CD4-positive, CD25-positive, alpha-beta regulatory T cell (primary cell): ENCODE measurements around the gene MGST1. TPM values are rescaled to one million over a fixed set of nuclear protein-coding genes. Genes with fewer than 3 reads are reported as not detected.

Experiments used
- ATAC-seq, 2 donors: fragments of 150-1000 bp; cut with Tn5 transposase; one replicate each; pipeline ENCODE4 v1.10.0; 2021; ENCODE audit warnings: low read depth in 2 of 2, moderate number of reproducible peaks in 2 of 2, moderate library complexity in 1 of 2
- DNase-seq, 3 donors: peaks; one replicate each; pipeline versions ENCODE4 v3.0.0 to v3.0.0-alpha.2; 2012 to 2022; ENCODE audit warnings: mixed read lengths in 1 of 3
- H3K27ac ChIP-seq: one replicate; pipeline ENCODE4 v1.7.0; 2013; ENCODE audit warnings: mild to moderate bottlenecking, low read length; ENCODE audit not compliant: insufficient read depth, poor library complexity, severe bottlenecking
- H3K27me3 ChIP-seq: one replicate; pipeline ENCODE4 v1.7.0; 2013; ENCODE audit warnings: low read length; ENCODE audit not compliant: control insufficient read depth, insufficient read depth
- H3K36me3 ChIP-seq: one replicate; pipeline ENCODE4 v1.7.0; 2013; ENCODE audit warnings: mild to moderate bottlenecking, low read length, moderate library complexity; ENCODE audit not compliant: control insufficient read depth, insufficient read depth
- H3K4me1 ChIP-seq: 2 replicates; pipeline ENCODE4 v1.7.0; 2013; ENCODE audit warnings: mild to moderate bottlenecking, low read length; ENCODE audit not compliant: insufficient read depth, control insufficient read depth, poor library complexity, severe bottlenecking
- H3K4me3 ChIP-seq: one replicate; pipeline ENCODE4 v1.7.0; 2013; ENCODE audit warnings: low read depth, mild to moderate bottlenecking, low read length, moderate library complexity
- H3K9me3 ChIP-seq, 2 experiments: 1 replicate in 1 of 2; 2 replicates in 1 of 2; pipeline ENCODE4 v1.7.0; 2013; ENCODE audit warnings: low read length in 2 of 2, mild to moderate bottlenecking in 1 of 2, moderate library complexity in 1 of 2; ENCODE audit not compliant: control insufficient read depth in 2 of 2
- H3K27ac Mint-ChIP-seq, 3 donors: one replicate each; pipeline ENCODE4 v1.8.0; 2020 to 2022; ENCODE audit warnings: mild to moderate bottlenecking in 3 of 3, mixed read lengths in 3 of 3, moderate library complexity in 2 of 3
- H3K27me3 Mint-ChIP-seq: one replicate; pipeline ENCODE4 v1.8.0; 2022; ENCODE audit warnings: mild to moderate bottlenecking, mixed read lengths
- H3K36me3 Mint-ChIP-seq: one replicate; pipeline ENCODE4 v1.8.0; 2020; ENCODE audit warnings: mixed read lengths
- H3K4me1 Mint-ChIP-seq, 4 donors: one replicate each; pipeline ENCODE4 v1.8.0; 2020 to 2022; ENCODE audit warnings: mixed read lengths in 4 of 4, mild to moderate bottlenecking in 1 of 4
- H3K4me3 Mint-ChIP-seq, 4 donors: one replicate each; pipeline ENCODE4 v1.8.0; 2020 to 2022; ENCODE audit warnings: mild to moderate bottlenecking in 4 of 4, mixed read lengths in 4 of 4, moderate library complexity in 3 of 4
- H3K9me3 Mint-ChIP-seq, 7 donors: one replicate each; pipeline ENCODE4 v1.8.0; 2020 to 2022; ENCODE audit warnings: mixed read lengths in 7 of 7, mild to moderate bottlenecking in 3 of 7, moderate library complexity in 2 of 7
- polyA plus RNA-seq, 4 donors: library from polyadenylated mRNA; unstranded; fragments of 300-500 nt; fragmentation: Illumina TruSeq; gene quantifications; one replicate each; pipeline ENCODE4 v1.2.3, GENCODE V29; 2021
- total RNA-seq: library from RNA; stranded (reverse); gene quantifications from one replicate; pipeline ENCODE4 v1.2.3, GENCODE V29; 2022

MGST1 gene
- total and polyA plus RNA-seq, 5 donors from 2014 or later, result 1.2 TPM; not detected in 4

DNA sequence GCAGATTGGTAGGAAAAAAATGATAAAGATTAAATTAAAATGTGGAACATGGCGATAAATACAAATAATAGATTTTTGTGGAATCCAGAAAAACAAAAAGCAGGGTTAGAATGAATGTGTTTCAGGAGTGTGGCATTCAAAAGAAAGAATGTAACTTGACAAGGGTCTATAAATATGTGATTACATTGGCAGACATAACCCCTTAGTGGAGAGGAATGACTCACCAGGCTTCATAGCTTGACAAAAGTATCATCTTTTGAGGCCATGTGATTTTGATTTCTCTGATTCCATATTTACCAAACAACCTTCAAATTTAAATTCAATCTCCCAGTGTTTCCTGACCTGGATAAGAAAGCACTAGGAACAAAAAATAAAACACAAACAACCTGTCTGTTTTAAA lies 24.4 kb upstream of the MGST1 start:
- H3K9me3 ChIP-seq, result peaks cover 0 to 2% of the 10 kb centered on the region in 2 experiments
- DNase-seq, result no peak
- no peaks in the 10 kb centered on the region for H3K4me1 ChIP-seq
- H3K27me3 ChIP-seq, result no peaks in the 10 kb centered on the region
- H3K27ac ChIP-seq, result no peak overlapping the region
- ATAC-seq, result no peak
- no peak overlapping the region for H3K4me3 ChIP-seq
- Mint-ChIP-seq H3K27ac (no peak overlapping the region), H3K4me3 (no peak overlapping the region), H3K4me1 (no peaks in the 10 kb centered on the region), H3K9me3 (peaks cover 0 to 32% (median 10%) of the 10 kb centered on the region in 7 donors), H3K36me3 (no peaks in the 10 kb centered on the region), H3K27me3 (no peaks in the 10 kb centered on the region)
- H3K36me3 ChIP-seq, result no peaks in the 10 kb centered on the region

DNA sequence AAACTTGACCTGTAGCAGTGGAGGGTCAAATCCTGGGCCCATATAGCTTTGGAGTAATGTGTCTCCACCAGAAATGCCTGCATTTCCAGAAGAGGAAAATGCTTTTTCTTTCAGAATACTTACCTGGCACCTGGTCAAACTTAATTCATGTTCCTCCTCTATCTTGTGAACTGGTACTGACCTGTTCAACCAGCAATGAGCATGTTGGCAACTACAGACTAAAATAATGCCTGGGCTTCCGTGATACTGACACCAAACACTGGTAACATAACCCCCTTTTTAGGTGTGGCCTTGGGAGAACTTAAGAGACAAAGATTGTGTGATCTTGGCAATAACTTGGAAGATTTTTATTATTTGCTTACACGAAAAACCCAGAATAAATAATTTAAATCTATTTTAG lies 23.8 kb upstream of the MGST1 start:
- H3K9me3 Mint-ChIP-seq, result peaks cover 0 to 39% (median 10%) of the 10 kb centered on the region in 7 donors
- no peaks in the 10 kb centered on the region for H3K27me3 Mint-ChIP-seq
- H3K4me1 ChIP-seq, result no peaks in the 10 kb centered on the region
- no peak overlapping the region for H3K27ac Mint-ChIP-seq
- no peaks in the 10 kb centered on the region for H3K36me3 Mint-ChIP-seq
- peaks cover 0 to 2% of the 10 kb centered on the region in 2 experiments for H3K9me3 ChIP-seq
- no peaks in the 10 kb centered on the region for H3K27me3 ChIP-seq
- ATAC-seq, result no peak
- no peak for DNase-seq
- H3K4me3 ChIP-seq, result no peak overlapping the region
- H3K36me3 ChIP-seq, result no peaks in the 10 kb centered on the region
- H3K27ac ChIP-seq, result no peak overlapping the region
- no peaks in the 10 kb centered on the region for H3K4me1 Mint-ChIP-seq
- no peak overlapping the region for H3K4me3 Mint-ChIP-seq

DNA sequence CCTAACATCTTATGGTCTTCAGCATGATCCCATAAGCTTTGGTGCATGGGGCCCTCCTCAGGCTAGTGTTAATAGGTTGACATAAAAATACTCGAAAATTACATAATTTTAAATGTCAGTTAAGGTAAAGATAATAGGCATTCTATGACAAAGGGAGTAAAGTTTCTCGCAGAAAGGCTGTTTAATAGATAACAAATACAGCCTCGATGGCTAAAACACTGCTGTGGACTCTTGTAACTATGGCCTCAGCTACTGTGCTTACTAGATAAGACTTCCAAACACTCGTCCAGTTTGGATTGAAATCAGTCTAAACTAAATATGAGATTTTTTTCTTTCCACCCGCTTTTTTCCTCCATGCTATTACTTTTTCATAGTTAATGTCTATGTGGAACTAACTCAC lies 23.2 kb upstream of the MGST1 start:
- Mint-ChIP-seq H3K27me3 (no peaks in the 10 kb centered on the region), H3K36me3 (no peaks in the 10 kb centered on the region), H3K9me3 (peaks cover 0 to 35% (median 8%) of the 10 kb centered on the region in 7 donors), H3K4me1 (no peaks in the 10 kb centered on the region), H3K4me3 (no peak overlapping the region), H3K27ac (no peak overlapping the region)
- no peak for DNase-seq
- no peaks in the 10 kb centered on the region for H3K27me3 ChIP-seq
- no peak overlapping the region for H3K4me3 ChIP-seq
- peaks cover 0 to 2% of the 10 kb centered on the region in 2 experiments for H3K9me3 ChIP-seq
- H3K4me1 ChIP-seq, result no peaks in the 10 kb centered on the region
- no peak overlapping the region for H3K27ac ChIP-seq
- ATAC-seq, result no peak
- no peaks in the 10 kb centered on the region for H3K36me3 ChIP-seq

DNA sequence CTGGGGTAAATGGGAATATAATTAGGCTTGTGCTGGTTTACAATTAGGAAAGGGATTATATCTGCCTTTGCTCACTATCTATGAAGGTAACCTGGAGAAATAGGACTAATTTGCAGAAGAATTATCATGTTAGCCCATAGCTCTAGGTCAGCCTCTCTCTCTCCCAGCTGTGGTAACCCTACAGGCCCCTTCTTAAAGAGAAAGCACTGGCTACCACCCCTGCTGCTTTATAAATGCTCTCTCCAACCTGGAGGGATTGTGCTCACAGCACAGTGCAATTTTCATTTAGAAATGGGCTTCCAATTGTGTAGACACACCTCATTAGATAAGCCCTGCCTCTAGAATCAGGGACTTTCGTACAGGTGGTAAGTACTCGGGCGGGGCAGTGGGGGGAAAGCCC lies 22.7 kb upstream of the MGST1 start:
- H3K27ac Mint-ChIP-seq, result no peak overlapping the region
- no peaks in the 10 kb centered on the region for H3K27me3 Mint-ChIP-seq
- H3K36me3 ChIP-seq, result no peaks in the 10 kb centered on the region
- peaks cover 0 to 2% of the 10 kb centered on the region in 2 experiments for H3K9me3 ChIP-seq
- no peak overlapping the region for H3K27ac ChIP-seq
- H3K4me3 ChIP-seq, result no peak overlapping the region
- H3K4me1 ChIP-seq, result no peaks in the 10 kb centered on the region
- ATAC-seq, result no peak
- no peaks in the 10 kb centered on the region for H3K4me1 Mint-ChIP-seq
- H3K9me3 Mint-ChIP-seq, result peaks cover 0 to 35% (median 8%) of the 10 kb centered on the region in 7 donors
- no peaks in the 10 kb centered on the region for H3K27me3 ChIP-seq
- H3K4me3 Mint-ChIP-seq, result no peak overlapping the region
- no peak for DNase-seq
- no peaks in the 10 kb centered on the region for H3K36me3 Mint-ChIP-seq

DNA sequence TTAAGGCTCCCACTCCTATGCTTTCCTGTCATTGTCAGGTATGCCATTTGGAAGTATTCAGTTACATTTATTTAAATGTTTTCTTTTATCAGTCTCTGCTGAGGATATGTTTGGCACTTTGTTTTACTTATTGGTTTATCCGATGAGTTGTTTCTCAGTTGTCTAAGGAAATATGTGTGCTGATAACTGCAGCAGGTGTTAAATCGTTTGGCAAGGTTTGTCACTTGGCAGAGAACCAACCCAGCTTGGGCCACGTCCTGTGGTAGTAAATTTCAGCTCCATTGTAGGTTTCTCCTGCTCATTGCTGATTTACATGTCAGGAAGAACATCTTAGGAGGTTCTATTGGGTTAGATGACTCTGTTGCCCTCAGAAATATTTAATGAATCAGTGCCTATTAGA lies 22.0 kb upstream of the MGST1 start:
- no peak overlapping the region for H3K27ac ChIP-seq
- H3K36me3 Mint-ChIP-seq, result no peaks in the 10 kb centered on the region

DNA sequence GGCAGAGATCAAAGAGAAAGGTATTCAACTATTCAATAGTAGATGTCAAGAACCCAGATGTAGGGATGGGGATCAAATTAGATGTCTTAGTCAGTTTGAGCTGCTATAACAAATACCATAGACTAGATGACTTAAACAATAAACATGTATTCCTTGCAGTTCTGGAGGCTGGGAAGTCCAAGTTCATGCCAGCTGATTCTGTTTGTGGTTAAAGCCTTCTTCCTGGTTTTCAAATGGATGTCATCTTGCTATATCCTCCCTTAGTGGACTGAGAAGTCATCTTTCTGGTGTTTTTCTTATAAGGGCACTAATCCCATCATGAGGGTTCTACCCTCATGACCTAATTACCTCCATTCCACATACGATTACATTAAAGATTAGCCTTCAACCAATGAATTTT lies 19.5 kb upstream of the MGST1 start:
- DNase-seq, result no peak
- H3K4me3 Mint-ChIP-seq, result no peak overlapping the region

More for the DNA sequence above, 22.0 kb upstream of the MGST1 start:
- no peak for DNase-seq
- H3K9me3 ChIP-seq, result peaks cover 0 to 2% of the 10 kb centered on the region in 2 experiments
- no peaks in the 10 kb centered on the region for H3K4me1 ChIP-seq
- H3K27me3 Mint-ChIP-seq, result no peaks in the 10 kb centered on the region
- H3K27me3 ChIP-seq, result no peaks in the 10 kb centered on the region
- H3K4me1 Mint-ChIP-seq, result no peaks in the 10 kb centered on the region
- no peaks in the 10 kb centered on the region for H3K36me3 ChIP-seq
- no peak overlapping the region for H3K4me3 Mint-ChIP-seq
- peaks cover 1 to 35% (median 10%) of the 10 kb centered on the region in 7 donors for H3K9me3 Mint-ChIP-seq
- no peak overlapping the region for H3K4me3 ChIP-seq
- no peak overlapping the region for H3K27ac Mint-ChIP-seq
- no peak for ATAC-seq

DNA sequence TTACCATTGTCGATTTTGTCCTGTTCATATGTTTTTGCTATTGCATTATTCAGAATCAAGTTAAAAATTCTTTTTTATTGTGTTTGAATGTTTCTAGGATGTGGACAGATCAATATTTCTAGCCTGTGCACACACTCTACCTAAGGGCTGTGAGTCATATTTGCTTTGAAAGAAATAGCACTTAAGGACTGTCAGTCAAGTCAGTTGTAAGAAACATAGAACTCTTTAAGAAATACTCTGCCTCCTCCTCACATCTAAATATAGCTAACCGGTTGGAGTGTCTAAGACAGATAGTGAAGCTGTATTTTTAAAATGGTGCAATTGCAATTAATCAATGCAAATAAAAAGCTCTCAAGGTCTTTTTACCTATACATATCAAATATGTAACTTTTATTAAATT lies 17.9 kb upstream of the MGST1 start:
- Mint-ChIP-seq H3K36me3 (no peaks in the 10 kb centered on the region), H3K27me3 (no peaks in the 10 kb centered on the region), H3K27ac (no peak overlapping the region), H3K9me3 (peaks cover 4 to 23% (median 7%) of the 10 kb centered on the region in 7 donors), H3K4me1 (no peaks in the 10 kb centered on the region), H3K4me3 (no peak overlapping the region)
- Histone ChIP-seq H3K27ac (no peak overlapping the region), H3K36me3 (no peaks in the 10 kb centered on the region), H3K9me3 (peaks cover 0 to 3% of the 10 kb centered on the region in 2 experiments), H3K4me3 (no peak overlapping the region), H3K27me3 (no peaks in the 10 kb centered on the region), H3K4me1 (no peaks in the 10 kb centered on the region)
- DNase-seq (no peak), ATAC-seq (no peak)

More for the DNA sequence above, 19.5 kb upstream of the MGST1 start:
- no peaks in the 10 kb centered on the region for H3K36me3 ChIP-seq
- Mint-ChIP-seq H3K9me3 (peaks cover 3 to 20% (median 6%) of the 10 kb centered on the region in 7 donors), H3K27me3 (no peaks in the 10 kb centered on the region), H3K27ac (no peak overlapping the region), H3K36me3 (no peaks in the 10 kb centered on the region), H3K4me1 (no peaks in the 10 kb centered on the region)
- H3K4me1 ChIP-seq, result no peaks in the 10 kb centered on the region
- no peak overlapping the region for H3K4me3 ChIP-seq
- H3K27ac ChIP-seq, result no peak overlapping the region
- no peaks in the 10 kb centered on the region for H3K27me3 ChIP-seq
- no peaks in the 10 kb centered on the region for H3K9me3 ChIP-seq
- no peak for ATAC-seq

DNA sequence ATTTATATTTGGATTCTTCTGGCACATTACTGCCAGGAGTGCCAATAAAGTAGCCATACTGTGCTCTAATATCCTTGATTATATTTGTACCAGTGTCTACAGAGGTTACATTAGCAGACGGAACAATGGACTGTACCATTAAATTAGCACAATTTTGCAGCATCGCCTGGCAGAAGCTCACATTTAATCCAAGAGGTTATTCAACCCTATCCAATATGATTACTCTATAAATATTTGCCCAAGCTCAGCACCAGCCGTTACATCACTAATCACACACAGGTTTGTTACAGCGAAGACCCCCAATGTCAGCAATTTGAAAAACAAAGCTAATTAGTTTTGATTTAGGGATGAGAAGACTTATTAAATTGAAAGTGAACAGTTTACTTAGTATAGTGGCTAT lies 16.9 kb upstream of the MGST1 start:
- DNase-seq (no peak), ATAC-seq (no peak)
- H3K9me3 ChIP-seq, result peaks cover 0 to 3% of the 10 kb centered on the region in 2 experiments
- H3K27me3 ChIP-seq, result no peaks in the 10 kb centered on the region
- H3K27ac Mint-ChIP-seq, result no peak overlapping the region
- H3K9me3 Mint-ChIP-seq, result peaks cover 4 to 28% (median 7%) of the 10 kb centered on the region in 7 donors
- H3K4me1 ChIP-seq, result no peaks in the 10 kb centered on the region
- H3K27me3 Mint-ChIP-seq, result no peaks in the 10 kb centered on the region
- H3K36me3 ChIP-seq, result no peaks in the 10 kb centered on the region
- no peak overlapping the region for H3K4me3 ChIP-seq
- H3K36me3 Mint-ChIP-seq, result no peaks in the 10 kb centered on the region
- no peaks in the 10 kb centered on the region for H3K4me1 Mint-ChIP-seq
- no peak overlapping the region for H3K4me3 Mint-ChIP-seq
- H3K27ac ChIP-seq, result no peak overlapping the region
